HEK293 (cell line): Measurements from ENCODE around the gene HMGN3.

Experiments used
- CTCF ChIA-PET: fragments of 350-600 bp; formaldehyde crosslinking; extraction: SDS; loops from one replicate; lab custom pipeline; 2021; ENCODE audit warnings: antibody characterized with exemption; lab: Yijun Ruan, JAX
- POLR2A ChIA-PET: fragments of 300-600 bp; formaldehyde crosslinking; extraction: SDS; loops from one replicate; lab custom pipeline; 2020; ENCODE audit warnings: antibody characterized with exemption, inconsistent platforms; lab: Yijun Ruan, JAX
- H3K27ac ChIP-seq: fragments of 200-500 bp; sonication (Bioruptor generic); 2 replicates; pipeline ENCODE4 v1.5.1; 2014; ENCODE audit warnings: low read depth, low read length, control low read depth, inconsistent platforms; ENCODE audit errors: extremely low read depth
- H3K36me3 ChIP-seq, 2 experiments: fragments of 200-500 bp in 1 of 2; sonication (Bioruptor generic) in 1 of 2; 1 replicate in 1 of 2; 2 replicates in 1 of 2; pipeline ENCODE4 v1.5.1; 2014 to 2017; ENCODE audit warnings: inconsistent platforms in 2 of 2, low read length in 2 of 2; ENCODE audit not compliant: control insufficient read depth in 2 of 2, insufficient read depth in 1 of 2
- H3K4me1 ChIP-seq: fragments of 200-500 bp; sonication (Bioruptor generic); 2 replicates; pipeline ENCODE4 v1.5.1; 2014; ENCODE audit warnings: mild to moderate bottlenecking, low read length, inconsistent platforms; ENCODE audit not compliant: control insufficient read depth, insufficient read depth
- H3K4me3 ChIP-seq: 2 replicates; pipeline ENCODE4 v1.5.1; 2011; ENCODE audit warnings: low read depth, mild to moderate bottlenecking, control low read depth, low read length, moderate library complexity
- H3K9me3 ChIP-seq: fragments of 200-500 bp; sonication (Bioruptor generic); 2 replicates; pipeline ENCODE4 v1.5.1; 2014; ENCODE audit warnings: low read depth, low read length, inconsistent platforms; ENCODE audit not compliant: control insufficient read depth, insufficient read depth
- GLIS1 ChIP-seq: fragments of 450-650 bp; formaldehyde crosslinking; IDR thresholded peaks from 2 replicates; pipeline ENCODE4 v1.5.1; 2016; ENCODE audit warnings: missing biosample characterization, missing genetic modification characterization
- IKZF3 ChIP-seq: fragments of 450-650 bp; IDR thresholded peaks from 2 replicates; pipeline ENCODE4 v1.5.0; 2018; ENCODE audit warnings: missing biosample characterization, mild to moderate bottlenecking, missing genetic modification characterization, moderate library complexity
- KLF10 ChIP-seq: fragments of 450-650 bp; IDR thresholded peaks from 2 replicates; pipeline ENCODE4 v1.5.1; 2018; ENCODE audit warnings: missing biosample characterization, mild to moderate bottlenecking, missing genetic modification characterization
- KLF16 ChIP-seq: fragments of 450-650 bp; formaldehyde crosslinking; IDR thresholded peaks from 2 replicates; pipeline ENCODE4 v1.5.1; 2017; ENCODE audit warnings: missing biosample characterization, missing genetic modification characterization
- MYNN ChIP-seq: fragments of 450-650 bp; formaldehyde crosslinking; IDR thresholded peaks from 2 replicates; pipeline ENCODE4 v1.5.1; 2016; ENCODE audit warnings: missing biosample characterization, missing genetic modification characterization, borderline replicate concordance
- PRDM1 ChIP-seq: fragments of 450-650 bp; formaldehyde crosslinking; IDR thresholded peaks from 2 replicates; pipeline ENCODE4; 2016; ENCODE audit warnings: missing biosample characterization, missing genetic modification characterization
- SALL2 ChIP-seq: fragments of 450-650 bp; formaldehyde crosslinking; IDR thresholded peaks from 2 replicates; pipeline ENCODE4 v1.5.0; 2017; ENCODE audit warnings: missing biosample characterization, mild to moderate bottlenecking, missing genetic modification characterization, borderline replicate concordance
- WT1 ChIP-seq: fragments of 450-650 bp; formaldehyde crosslinking; IDR thresholded peaks from 2 replicates; pipeline ENCODE4 v1.5.1; 2016; ENCODE audit warnings: missing biosample characterization, missing genetic modification characterization
- ZNF16 ChIP-seq: fragments of 450-650 bp; formaldehyde crosslinking; IDR thresholded peaks from 2 replicates; pipeline ENCODE4 v1.5.1; 2016; ENCODE audit warnings: low read depth, missing biosample characterization, missing genetic modification characterization
- ZNF169 ChIP-seq: fragments of 450-650 bp; formaldehyde crosslinking; IDR thresholded peaks from 2 replicates; pipeline ENCODE4 v1.5.1; 2016; ENCODE audit warnings: missing biosample characterization, missing genetic modification characterization
- ZNF18 ChIP-seq: fragments of 450-650 bp; formaldehyde crosslinking; IDR thresholded peaks from 2 replicates; pipeline ENCODE4 v1.5.1; 2016; ENCODE audit warnings: missing biosample characterization, missing genetic modification characterization
- ZNF214 ChIP-seq: fragments of 450-650 bp; formaldehyde crosslinking; IDR thresholded peaks from 2 replicates; pipeline ENCODE4 v1.5.1; 2017; ENCODE audit warnings: missing biosample characterization, mild to moderate bottlenecking, missing genetic modification characterization, borderline replicate concordance
- ZNF239 ChIP-seq: fragments of 450-650 bp; formaldehyde crosslinking; IDR thresholded peaks from 2 replicates; pipeline ENCODE4 v1.5.1; 2016; ENCODE audit warnings: missing biosample characterization, missing genetic modification characterization
- ZNF292 ChIP-seq: fragments of 450-650 bp; formaldehyde crosslinking; IDR thresholded peaks from 2 replicates; pipeline ENCODE4 v1.5.1; 2016; ENCODE audit warnings: low read depth, missing biosample characterization, missing genetic modification characterization, borderline replicate concordance
- ZNF366 ChIP-seq: fragments of 450-650 bp; formaldehyde crosslinking; conservative IDR thresholded peaks from 2 replicates; pipeline ENCODE4 v1.5.1; 2016; ENCODE audit warnings: missing biosample characterization, missing genetic modification characterization
- ZNF529 ChIP-seq: fragments of 450-650 bp; formaldehyde crosslinking; IDR thresholded peaks from 2 replicates; pipeline ENCODE4 v1.5.1; 2017; ENCODE audit warnings: missing genetic modification characterization, missing biosample characterization; ENCODE audit not compliant: insufficient replicate concordance
- ZNF549 ChIP-seq: fragments of 450-650 bp; IDR thresholded peaks from 2 replicates; pipeline ENCODE4 v1.5.1; 2018; ENCODE audit warnings: missing biosample characterization, missing genetic modification characterization, mild to moderate bottlenecking, inconsistent platforms, moderate library complexity
- ZNF561 ChIP-seq: fragments of 450-650 bp; IDR thresholded peaks from 2 replicates; pipeline ENCODE4 v1.5.1; 2018; ENCODE audit warnings: missing biosample characterization, missing genetic modification characterization, borderline replicate concordance
- ZNF621 ChIP-seq: fragments of 450-650 bp; formaldehyde crosslinking; IDR thresholded peaks from 2 replicates; pipeline ENCODE4 v1.5.1; 2017; ENCODE audit warnings: missing biosample characterization, missing genetic modification characterization
- ZNF623 ChIP-seq: fragments of 450-650 bp; formaldehyde crosslinking; IDR thresholded peaks from 2 replicates; pipeline ENCODE4 v1.5.1; 2016; ENCODE audit warnings: missing biosample characterization, missing genetic modification characterization
- ZNF747 ChIP-seq: fragments of 450-650 bp; formaldehyde crosslinking; IDR thresholded peaks from 2 replicates; pipeline ENCODE4 v1.5.1; 2016; ENCODE audit warnings: missing biosample characterization, missing genetic modification characterization
- ZNF830 ChIP-seq: fragments of 450-650 bp; IDR thresholded peaks from 2 replicates; pipeline ENCODE4 v1.5.0; 2018; ENCODE audit warnings: missing biosample characterization, missing genetic modification characterization, low read depth, mild to moderate bottlenecking, moderate library complexity
- ZNF837 ChIP-seq: fragments of 450-650 bp; formaldehyde crosslinking; IDR thresholded peaks from 2 replicates; pipeline ENCODE4 v1.5.1; 2016; ENCODE audit warnings: missing biosample characterization, missing genetic modification characterization
- ZSCAN18 ChIP-seq: fragments of 450-650 bp; formaldehyde crosslinking; IDR thresholded peaks from 2 replicates; pipeline ENCODE4 v1.5.1; 2016; ENCODE audit warnings: missing biosample characterization, missing genetic modification characterization

The HMGN3 gene

GRCh38 chr6:79193971-79194370 is 40.5 kb downstream of the HMGN3 start:
- CTCF ChIA-PET, result no interaction called here

GRCh38 chr6:79189760-79190350 is 44.6 kb downstream of the HMGN3 start:
- CTCF ChIA-PET, result interaction anchor here (0.7 kb wide), 2 partner anchors 14 to 759 kb away, joined by 3 to 7 read pairs; no protein-coding TSS in a partner anchor
- Histone ChIP-seq H3K9me3 (no peaks in the 10 kb centered on the region), H3K4me3 (no peak overlapping the region), H3K27ac (no peak overlapping the region), H3K4me1 (no peaks in the 10 kb centered on the region), H3K36me3 (no peaks in the 10 kb centered on the region)
- POLR2A ChIA-PET, result no interaction called here
- no peak for TF ChIP-seq ZNF830
- TF ChIP-seq PRDM1 (tag by site-specific recombination), result no peak
- no peak for TF ChIP-seq KLF16 (tag by site-specific recombination)

More at GRCh38 chr6:79193971-79194370, 40.5 kb downstream of the HMGN3 start:
- Histone ChIP-seq H3K36me3 (no peaks in the 10 kb centered on the region), H3K4me3 (no peak overlapping the region), H3K9me3 (no peaks in the 10 kb centered on the region), H3K27ac (no peak overlapping the region), H3K4me1 (no peaks in the 10 kb centered on the region)
- POLR2A ChIA-PET, result no interaction called here
- TF ChIP-seq ZNF837 (no peak), WT1 (tag by site-specific recombination) (peak; percentile 56), KLF16 (tag by site-specific recombination) (no peak), ZNF549 (tag by site-specific recombination) (no peak)

- Histone ChIP-seq H3K36me3 (no peaks in the 10 kb centered on the region), H3K27ac (no peak overlapping the region), H3K9me3 (no peaks in the 10 kb centered on the region), H3K4me1 (no peaks in the 10 kb centered on the region), H3K4me3 (no peak overlapping the region)
- CTCF ChIA-PET, result interaction anchor here (1.0 kb wide), 1 partner anchor 9 kb away, joined by 3 read pairs; no protein-coding TSS in a partner anchor
- TF ChIP-seq ZNF366 (no peak), ZNF239 (tag by site-specific recombination) (no peak), ZNF18 (tag by site-specific recombination) (no peak), ZNF747 (tag by site-specific recombination) (no peak), IKZF3 (tag by site-specific recombination) (no peak), ZNF549 (tag by site-specific recombination) (no peak), ZNF623 (tag by site-specific recombination) (no peak)
- POLR2A ChIA-PET, result interaction anchor here (0.7 kb wide), 2 partner anchors 15 to 650 kb away, joined by 3 to 6 read pairs; no protein-coding TSS in a partner anchor
These were observed 45.5 kb downstream of the HMGN3 start for GRCh38 chr6:79188885-79189480.

GRCh38 chr6:79188107-79188506 is 46.4 kb downstream of the HMGN3 start:
- CTCF ChIA-PET, result interaction anchor here (1.0 kb wide), 1 partner anchor 8 kb away, joined by 3 read pairs; no protein-coding TSS in a partner anchor
- no peak overlapping the region for H3K4me3 ChIP-seq
- no peak overlapping the region for H3K27ac ChIP-seq
- no peaks in the 10 kb centered on the region for H3K9me3 ChIP-seq
- H3K4me1 ChIP-seq, result no peaks in the 10 kb centered on the region
- no peaks in the 10 kb centered on the region for H3K36me3 ChIP-seq
- POLR2A ChIA-PET, result no interaction called here
- no peak for TF ChIP-seq ZNF561 (tag by site-specific recombination)
- no peak for TF ChIP-seq WT1 (tag by site-specific recombination)
- no peak for TF ChIP-seq MYNN (tag by site-specific recombination)
- TF ChIP-seq ZNF169 (tag by site-specific recombination), result no peak
- no peak for TF ChIP-seq ZNF16 (tag by site-specific recombination)
- no peak for TF ChIP-seq SALL2
- TF ChIP-seq ZNF214 (tag by site-specific recombination), result no peak
- TF ChIP-seq KLF10 (tag by site-specific recombination), result no peak
- TF ChIP-seq ZNF621 (tag by site-specific recombination), result no peak
- no peak for TF ChIP-seq ZNF529
- no peak for TF ChIP-seq GLIS1 (tag by site-specific recombination)
- TF ChIP-seq ZNF292 (tag by site-specific recombination), result no peak
- no peak for TF ChIP-seq ZSCAN18 (tag by site-specific recombination)
